GM18951 (cell line): ENCODE data around the gene EPHA2.

Experiments used
- POLR2A ChIP-seq: IDR thresholded peaks from 4 replicates; pipeline ENCODE4 v1.6.1; 2011; ENCODE audit warnings: mild to moderate bottlenecking; ENCODE audit not compliant: insufficient read length, insufficient read depth; ENCODE audit errors: extremely low read depth
- in situ Hi-C: fragments of 300-500 bp; cut with MboI; formaldehyde crosslinking; loops from one replicate; pipeline ENCODE4 v1.12.0; 2022; ENCODE audit warnings: low sequenced_read_pairs, mixed read lengths, inconsistent platforms; ENCODE audit not compliant: unreplicated experiment

Gene EPHA2

DNA sequence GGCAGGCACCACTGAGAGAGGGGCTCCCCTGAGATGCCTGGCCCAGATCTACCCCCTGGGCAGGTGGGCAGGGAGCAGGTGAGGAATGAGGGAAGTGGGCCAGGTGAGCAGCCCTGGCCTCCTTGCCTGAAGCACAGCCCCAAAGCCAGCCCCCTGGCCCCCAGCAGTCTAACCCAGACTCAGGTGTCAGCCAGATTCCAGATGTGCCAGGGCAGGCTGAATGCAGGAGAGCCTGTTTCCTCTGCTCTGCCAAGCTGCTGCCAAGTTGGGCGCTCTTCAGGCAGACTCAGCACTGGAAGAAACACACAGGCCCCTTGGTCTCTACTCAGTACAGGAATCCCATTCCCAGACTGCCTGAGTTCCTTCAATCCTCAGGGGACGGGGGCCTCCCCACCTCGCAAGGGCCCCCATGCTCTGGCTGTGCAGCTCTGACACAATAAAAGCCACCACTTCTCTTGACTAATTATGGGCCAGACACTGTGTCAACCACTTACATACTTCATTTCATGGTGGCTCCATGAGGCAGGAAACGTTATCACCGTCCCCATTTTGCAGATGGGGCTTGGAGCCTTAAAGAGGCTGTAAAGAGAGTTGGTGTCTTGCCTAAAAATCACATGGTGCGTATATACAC lies 36.2 kb upstream of the EPHA2 start:
- no peak for TF ChIP-seq POLR2A
- in situ Hi-C loops = loop anchor here (10.0 to 25.0 kb wide), 2 partner anchors 97 to 380 kb away; partner anchors contain the start of gene UQCRHL

DNA sequence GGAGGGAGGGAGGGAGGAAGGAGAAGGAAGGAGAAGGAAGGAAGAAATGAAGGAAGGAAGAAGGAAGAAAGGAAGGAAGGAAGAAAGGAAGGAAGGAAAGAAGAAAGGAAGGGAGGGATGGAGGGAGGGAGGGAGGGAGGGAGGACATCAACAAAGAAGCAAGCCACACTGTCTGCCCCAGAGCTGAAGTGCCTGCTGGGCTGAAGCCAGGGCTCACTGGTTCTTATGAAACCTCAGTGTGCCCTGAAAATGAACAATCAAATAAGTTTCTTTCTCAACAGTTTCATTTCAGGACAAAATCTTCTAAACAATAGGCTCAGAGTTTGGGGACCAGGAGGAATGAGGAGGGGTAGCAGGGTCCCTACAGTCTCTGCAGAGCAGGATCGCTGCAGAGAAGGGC lies 35.4 kb upstream of the EPHA2 start:
- no peak for TF ChIP-seq POLR2A
- in situ Hi-C loops = loop anchor here (10.0 to 25.0 kb wide), 2 partner anchors 97 to 379 kb away; partner anchors contain the start of gene UQCRHL

DNA sequence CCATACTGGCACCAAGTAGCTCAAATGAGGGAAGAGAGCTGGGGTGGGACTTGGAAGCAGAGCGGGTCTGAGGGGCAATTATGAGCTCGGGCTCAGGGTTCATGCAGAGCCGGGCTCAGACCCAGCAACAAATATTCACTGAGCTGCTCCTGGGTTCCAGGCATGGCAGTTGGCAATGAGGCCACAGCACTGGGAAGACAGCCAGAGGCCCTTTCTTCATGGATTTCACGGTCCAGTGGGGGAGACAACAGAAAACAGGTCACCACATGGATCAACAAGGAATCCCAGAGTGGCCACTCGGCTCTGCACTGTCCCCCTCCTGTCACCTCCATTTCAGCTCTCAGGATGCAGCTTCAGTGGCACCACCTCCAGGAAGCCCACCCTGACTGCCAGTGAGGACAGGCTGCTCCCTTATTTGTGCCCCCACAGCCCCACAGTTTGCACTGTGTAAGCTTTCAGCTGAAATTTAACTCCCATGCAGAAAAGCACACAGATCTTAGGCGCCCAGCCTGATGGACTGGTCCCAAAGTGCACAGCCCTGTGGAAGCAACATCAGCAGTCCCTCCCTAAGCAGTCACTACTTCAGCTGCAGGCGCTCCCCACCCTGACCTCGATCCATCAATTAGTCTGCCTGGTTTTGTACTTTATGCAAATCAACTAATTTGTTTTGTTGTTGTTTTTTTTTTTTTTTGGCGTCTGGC lies 34.2 kb upstream of the EPHA2 start:
- no peak for TF ChIP-seq POLR2A
- in situ Hi-C loops = loop anchor here (10.0 to 25.0 kb wide), 3 partner anchors 95 to 378 kb away; partner anchors contain the start of genes FAM131C and UQCRHL

DNA sequence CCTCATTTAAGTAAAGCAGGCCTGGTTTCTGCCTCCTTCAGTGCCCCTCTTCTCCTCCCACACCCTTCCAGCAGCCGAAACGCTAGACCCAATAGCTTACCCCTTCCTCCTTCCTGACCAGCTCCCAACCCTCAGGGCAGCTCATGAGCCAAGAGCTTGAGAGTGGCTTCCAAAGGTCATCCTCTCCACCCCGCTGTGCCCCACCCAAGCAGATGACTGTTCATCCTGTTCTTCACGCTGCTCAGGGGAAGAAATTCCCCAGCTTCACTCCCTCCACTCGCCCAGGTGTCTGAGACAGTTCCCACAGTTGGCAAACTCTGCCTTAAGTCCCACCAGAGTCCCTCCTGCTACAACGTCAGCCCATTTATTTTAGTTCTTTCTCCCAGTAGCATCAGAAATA lies 33.1 kb upstream of the EPHA2 start:
- no peak for TF ChIP-seq POLR2A
- in situ Hi-C loops = loop anchor here (10.0 to 25.0 kb wide), 2 partner anchors 114 to 377 kb away; partner anchors contain the start of genes FAM131C and UQCRHL

DNA sequence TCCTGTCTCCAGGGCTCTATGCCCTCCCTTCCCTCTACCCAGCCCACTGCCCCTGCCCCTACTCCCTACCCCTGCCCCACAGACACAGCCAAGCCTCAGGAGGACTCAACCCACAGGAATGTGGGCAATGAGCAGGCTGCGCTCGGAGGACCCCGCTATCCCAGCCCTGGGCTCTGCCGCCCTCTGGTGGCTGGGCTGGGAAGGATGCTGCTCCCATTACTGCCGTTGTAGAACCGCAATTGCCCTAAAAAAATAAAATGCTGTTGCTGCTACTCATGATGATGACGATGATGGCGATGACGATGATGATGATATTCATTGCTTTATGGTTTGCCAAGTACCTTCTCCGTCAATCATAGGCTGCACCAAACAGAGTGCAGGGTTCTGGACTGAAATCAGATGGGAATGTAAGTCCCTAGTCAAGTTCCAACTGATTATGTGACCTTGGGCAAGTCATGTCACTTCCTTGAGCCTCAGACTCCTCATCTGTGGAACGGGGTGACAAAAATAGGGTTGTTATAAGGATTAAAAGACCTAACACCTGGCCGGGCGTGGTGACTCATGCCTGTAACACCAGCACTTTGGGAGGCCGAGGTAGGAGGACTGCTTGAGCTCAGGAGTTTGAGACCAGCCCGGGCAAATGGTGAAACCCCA lies 32.0 kb upstream of the EPHA2 start:
- in situ Hi-C loops = loop anchor here (10.0 to 25.0 kb wide), 2 partner anchors 113 to 376 kb away; partner anchors contain the start of genes FAM131C and UQCRHL
- TF ChIP-seq POLR2A = no peak

DNA sequence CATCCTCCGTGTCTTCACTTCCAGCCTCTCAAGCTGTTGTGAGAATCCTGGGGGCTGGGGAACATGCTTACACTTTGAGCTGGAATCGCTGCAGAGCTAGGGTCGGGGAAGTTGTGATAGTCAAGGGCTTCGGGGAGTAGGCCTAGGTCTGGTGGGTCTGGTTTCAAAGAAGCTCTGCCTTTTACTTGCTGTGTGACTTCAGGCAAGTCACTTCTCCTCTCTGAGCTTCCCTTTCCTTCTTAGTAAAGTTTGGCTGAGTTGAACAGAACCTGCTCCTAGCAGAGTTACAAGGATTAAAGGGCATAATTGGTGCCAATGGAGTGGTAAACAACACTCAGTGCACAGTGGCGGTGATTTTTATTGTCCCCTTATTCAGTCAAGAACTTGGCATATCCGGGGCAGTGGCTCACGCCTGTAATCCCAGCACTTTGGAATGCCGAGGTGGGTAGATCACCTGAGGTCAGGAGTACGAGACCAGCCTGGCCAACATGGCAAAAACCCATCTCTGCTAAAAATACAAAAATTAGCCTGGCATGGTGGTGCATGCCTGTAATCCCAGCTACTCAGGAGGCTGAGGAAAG lies 30.9 kb upstream of the EPHA2 start:
- TF ChIP-seq POLR2A = no peak
- in situ Hi-C loops = loop anchor here (10.0 to 25.0 kb wide), 2 partner anchors 112 to 374 kb away; partner anchors contain the start of genes FAM131C and UQCRHL

DNA sequence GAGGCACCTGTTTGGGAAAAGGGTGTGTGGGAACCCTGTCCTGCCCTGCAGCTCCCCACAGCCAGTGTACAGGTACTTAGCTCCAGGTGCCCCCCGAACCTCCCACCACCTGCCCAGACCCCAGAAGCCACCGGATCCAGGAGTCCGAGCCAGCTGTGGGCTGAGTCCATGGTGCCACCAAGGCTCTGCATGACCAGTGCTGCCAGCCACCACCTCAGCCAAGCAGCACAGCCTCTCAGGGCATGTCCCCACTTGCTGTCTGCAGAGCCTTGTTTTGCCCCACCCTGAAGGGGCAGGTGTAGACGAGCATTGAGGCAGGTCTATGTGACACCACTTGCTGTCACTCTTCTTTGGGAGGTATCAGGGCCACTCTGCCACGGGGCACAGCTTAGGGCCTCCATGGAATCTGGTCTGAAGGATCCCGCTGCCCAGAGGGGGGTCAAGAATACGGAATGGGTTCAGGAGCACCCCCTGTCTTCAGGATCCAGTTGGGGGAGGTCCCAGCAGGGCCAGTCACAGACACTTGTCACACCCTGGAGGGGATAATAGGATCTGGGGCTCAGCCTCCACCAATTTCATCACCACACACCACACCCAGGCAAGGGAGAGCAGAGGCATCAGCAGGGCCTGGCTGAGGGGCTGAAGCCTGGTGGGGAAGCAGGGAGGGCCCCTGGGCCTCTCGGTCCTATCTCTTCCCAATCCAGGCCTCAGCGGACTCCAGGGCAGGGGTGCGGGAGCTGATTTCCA lies 28.9 kb upstream of the EPHA2 start:
- TF ChIP-seq POLR2A = no peak
- in situ Hi-C loops = loop anchor here (10.0 to 25.0 kb wide), 2 partner anchors 110 to 372 kb away; partner anchors contain the start of genes FAM131C and UQCRHL

DNA sequence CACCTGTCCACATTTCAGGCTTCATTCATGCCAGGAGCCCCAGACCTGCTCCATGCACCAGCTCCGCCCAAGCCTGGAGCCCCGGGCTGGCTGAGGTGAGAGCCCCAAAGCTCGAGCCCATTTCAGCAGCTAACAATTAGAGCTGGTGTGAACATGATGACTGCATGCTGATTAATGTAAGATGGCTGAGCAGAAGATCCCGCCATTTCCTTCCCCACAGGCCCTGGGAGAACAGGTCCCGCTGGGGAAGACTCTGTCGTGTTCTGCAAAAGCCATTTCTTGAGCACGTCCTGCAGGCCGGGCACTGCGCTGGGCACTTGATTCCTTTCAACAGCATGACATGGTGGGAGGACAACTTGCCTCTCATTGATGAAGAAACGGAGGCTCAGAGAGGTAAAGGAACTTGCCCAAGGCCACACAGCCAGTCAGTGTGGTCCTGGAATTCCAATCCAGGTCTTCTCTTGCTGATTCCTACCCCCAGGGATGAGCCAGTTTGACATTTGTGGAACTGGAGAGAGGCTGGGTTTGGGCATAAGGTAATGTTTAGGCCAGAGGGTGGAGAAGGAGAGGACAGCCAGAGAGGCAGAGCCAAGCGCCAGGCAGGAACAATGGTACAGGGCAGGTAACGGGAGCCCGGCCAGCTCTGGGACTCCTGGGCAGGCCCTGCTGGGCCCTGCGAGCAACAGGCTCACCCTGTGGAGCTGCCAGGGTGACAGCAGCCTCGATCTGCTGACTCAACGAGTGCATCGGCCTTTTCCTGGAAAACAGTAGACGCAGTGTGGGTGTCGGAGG lies 28.1 kb upstream of the EPHA2 start:
- in situ Hi-C loops = loop anchor here (10.0 to 25.0 kb wide), 2 partner anchors 109 to 372 kb away; partner anchors contain the start of genes FAM131C and UQCRHL

DNA sequence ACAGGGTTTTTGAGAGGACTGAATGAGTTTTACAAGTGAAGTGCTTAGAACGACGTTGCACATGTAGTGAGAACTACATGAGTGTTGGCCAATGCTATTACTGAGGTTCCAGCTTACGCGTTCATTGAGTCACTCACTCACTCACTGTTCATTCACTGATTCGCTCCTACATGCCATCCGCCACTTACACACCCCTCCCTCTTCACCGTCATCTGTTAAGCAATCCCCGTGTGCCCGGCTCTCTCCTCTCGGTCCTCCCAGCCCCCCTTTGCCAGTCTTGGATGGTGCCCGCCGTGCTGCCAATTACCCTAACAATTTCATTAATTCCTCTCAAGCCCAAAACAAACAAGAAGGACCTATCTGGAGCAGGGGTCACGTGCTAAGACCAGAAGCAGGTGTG lies 27.3 kb upstream of the EPHA2 start:
- no peak for TF ChIP-seq POLR2A
- in situ Hi-C loops = loop anchor here (10.0 to 25.0 kb wide), 2 partner anchors 108 to 371 kb away; partner anchors contain the start of genes FAM131C and UQCRHL

More for the DNA sequence above, 28.1 kb upstream of the EPHA2 start:
- no peak for TF ChIP-seq POLR2A

DNA sequence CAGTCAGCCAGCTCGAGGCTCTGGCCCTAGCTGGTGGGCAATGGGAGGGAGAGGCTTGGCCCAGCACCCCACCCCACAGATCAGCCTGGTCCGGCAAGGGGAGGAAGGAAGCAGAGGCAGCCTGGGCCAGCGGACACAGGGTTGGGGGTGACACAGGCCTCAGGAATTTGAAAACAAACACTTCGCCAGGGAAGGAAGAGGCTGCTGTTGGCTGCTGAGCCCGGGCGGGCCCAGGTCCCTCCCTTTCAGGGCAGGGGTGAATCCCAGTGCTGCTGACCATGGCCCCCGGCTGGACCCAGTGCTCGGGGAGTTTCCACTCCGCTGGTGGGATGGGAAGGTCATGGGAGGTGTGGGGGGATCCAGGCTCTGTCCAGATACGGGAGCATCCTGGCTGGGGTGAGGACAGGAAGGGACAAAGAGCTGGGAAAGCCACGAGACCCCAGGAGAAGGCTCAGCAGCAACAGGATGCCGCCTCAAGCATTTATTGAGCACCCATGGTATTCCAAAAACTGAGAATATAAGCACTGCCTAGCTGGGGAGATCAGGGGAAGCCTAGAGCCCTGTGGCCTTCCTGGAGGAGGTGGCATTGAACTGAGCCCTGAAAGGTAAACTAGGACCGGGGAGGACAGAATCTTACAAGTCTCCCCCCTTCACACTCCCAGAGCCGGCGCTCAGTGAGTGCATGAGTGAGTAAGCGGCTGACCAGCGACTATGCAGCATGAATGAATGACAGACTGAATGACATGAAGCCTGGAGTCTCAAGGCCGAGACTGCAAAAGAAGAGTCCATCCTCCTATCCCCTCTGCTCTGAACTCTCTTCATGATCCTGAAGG lies 26.2 kb upstream of the EPHA2 start:
- TF ChIP-seq POLR2A = no peak
- in situ Hi-C loops = loop anchor here (10.0 to 25.0 kb wide), 2 partner anchors 107 to 370 kb away; partner anchors contain the start of genes FAM131C and UQCRHL
